Neural cell (in vitro differentiated cells): ENCODE results near the gene HLCS.

ENCODE experiments used
- MXI1 ChIP-seq: fragments of 450-650 bp; conservative IDR thresholded peaks from 2 replicates; pipeline ENCODE4 v1.6.1; 2014; ENCODE audit warnings: antibody characterized with exemption, mild to moderate bottlenecking; ENCODE audit not compliant: poor library complexity, severe bottlenecking
- POLR2AphosphoS5 ChIP-seq: IDR thresholded peaks from 2 replicates; pipeline ENCODE4 v1.6.1; 2012
- TF ChIP-seq, protein P1 (sequence below): fragments of 450-650 bp; IDR thresholded peaks from 2 replicates; pipeline ENCODE4 v1.5.1; 2014; ENCODE audit warnings: antibody characterized with exemption, mild to moderate bottlenecking, moderate library complexity; ENCODE audit not compliant: poor library complexity, severe bottlenecking

DNA sequence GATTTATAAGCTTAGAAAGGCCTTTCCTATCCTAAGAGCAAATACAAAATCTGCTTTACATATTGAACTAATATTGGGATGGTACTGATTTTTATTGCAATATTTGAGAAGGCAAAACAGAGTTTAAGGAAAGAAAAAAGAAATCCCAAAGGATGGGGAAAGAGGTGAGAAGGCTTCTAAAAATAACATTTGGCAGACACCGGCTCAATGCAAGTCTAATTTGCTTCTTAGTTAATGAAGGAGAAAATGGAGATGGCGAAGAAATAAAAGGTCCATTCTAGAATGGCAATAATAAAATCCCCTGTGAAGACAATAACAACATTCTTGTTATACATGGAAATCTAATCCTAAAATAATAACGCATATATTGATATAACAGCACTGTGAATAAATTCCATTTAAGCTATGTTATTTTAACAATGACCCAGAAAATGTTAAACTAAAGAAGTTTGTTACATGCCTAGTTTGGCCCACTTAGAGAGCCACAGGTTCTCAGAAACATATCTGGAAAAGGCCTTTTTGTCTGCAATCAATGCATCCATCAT, 117.7 kb downstream of the HLCS start:
- TF ChIP-seq POLR2AphosphoS5 = no peak
- no peak for TF ChIP-seq MXI1
- TF ChIP-seq, protein P1, sequence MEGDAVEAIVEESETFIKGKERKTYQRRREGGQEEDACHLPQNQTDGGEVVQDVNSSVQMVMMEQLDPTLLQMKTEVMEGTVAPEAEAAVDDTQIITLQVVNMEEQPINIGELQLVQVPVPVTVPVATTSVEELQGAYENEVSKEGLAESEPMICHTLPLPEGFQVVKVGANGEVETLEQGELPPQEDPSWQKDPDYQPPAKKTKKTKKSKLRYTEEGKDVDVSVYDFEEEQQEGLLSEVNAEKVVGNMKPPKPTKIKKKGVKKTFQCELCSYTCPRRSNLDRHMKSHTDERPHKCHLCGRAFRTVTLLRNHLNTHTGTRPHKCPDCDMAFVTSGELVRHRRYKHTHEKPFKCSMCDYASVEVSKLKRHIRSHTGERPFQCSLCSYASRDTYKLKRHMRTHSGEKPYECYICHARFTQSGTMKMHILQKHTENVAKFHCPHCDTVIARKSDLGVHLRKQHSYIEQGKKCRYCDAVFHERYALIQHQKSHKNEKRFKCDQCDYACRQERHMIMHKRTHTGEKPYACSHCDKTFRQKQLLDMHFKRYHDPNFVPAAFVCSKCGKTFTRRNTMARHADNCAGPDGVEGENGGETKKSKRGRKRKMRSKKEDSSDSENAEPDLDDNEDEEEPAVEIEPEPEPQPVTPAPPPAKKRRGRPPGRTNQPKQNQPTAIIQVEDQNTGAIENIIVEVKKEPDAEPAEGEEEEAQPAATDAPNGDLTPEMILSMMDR = no peak
